OCI-LY7 (cell line): ENCODE results near the gene CEP131.

Source experiments
- CTCF ChIP-seq: fragments of 200-600 bp; sonication (generic); conservative IDR thresholded peaks from 2 replicates; pipeline ENCODE4 v1.5.1; 2014; ENCODE audit warnings: mild to moderate bottlenecking, antibody characterized with exemption, low read length, moderate library complexity, mixed read lengths
- EZH2phosphoT487 ChIP-seq: fragments of 200-600 bp; sonication (generic); IDR thresholded peaks from 2 replicates; pipeline ENCODE4 v1.6.1; 2018; ENCODE audit warnings: low read depth, borderline replicate concordance, mild to moderate bottlenecking, mixed run types, antibody characterized with exemption, low read length, moderate library complexity, mixed read lengths

DNA sequence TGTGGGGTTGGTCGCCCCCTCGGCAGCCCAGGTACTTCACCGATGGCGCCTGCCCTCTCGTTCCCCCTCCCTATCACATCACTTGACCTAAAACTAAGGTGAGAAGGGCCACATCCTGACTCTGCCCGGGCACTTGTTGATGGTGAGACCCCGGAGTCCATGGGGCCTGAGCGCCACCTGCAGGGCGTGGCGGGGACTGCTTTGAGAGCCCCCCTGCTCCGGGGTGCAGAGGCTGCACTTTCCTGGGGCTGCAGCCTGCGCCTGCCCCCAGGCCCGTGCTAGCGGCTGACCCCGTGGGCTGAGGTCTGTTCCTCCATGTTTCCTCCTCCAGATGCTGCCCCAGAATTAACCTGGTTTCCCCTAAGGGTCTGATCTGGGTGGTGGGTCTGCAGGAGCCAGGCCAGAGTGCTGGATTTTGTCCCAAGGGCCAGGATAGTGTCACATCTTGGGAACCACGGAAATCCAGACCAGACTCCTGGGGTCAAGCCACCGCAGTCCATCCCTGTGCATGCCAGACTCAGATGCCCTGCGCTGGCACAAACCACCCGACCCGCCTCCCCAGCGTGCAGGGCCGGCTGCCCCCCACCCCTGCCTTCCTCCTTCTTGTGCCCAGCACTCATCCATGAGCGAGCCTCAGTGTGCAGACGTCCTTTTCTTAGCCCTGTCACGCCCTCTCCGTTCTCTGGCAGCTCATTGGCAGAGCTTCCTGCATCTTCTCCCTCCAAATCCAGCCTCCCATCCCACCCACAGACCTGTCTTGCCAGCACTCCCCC lies 19.1 kb upstream of the CEP131 start:
- TF ChIP-seq CTCF = peak; percentile 95
- TF ChIP-seq EZH2phosphoT487 = no peak
